GM18519 (cell line): ENCODE measurements around the gene ARSK.

Experiments used
- ATAC-seq: cut with Tn5 transposase; IDR thresholded peaks from one replicate; pipeline ENCODE4 v1.9.1; 2021; ENCODE audit warnings: mild to moderate bottlenecking, moderate library complexity; ENCODE audit not compliant: unreplicated experiment, low FRiP score

The ARSK gene, protein sequence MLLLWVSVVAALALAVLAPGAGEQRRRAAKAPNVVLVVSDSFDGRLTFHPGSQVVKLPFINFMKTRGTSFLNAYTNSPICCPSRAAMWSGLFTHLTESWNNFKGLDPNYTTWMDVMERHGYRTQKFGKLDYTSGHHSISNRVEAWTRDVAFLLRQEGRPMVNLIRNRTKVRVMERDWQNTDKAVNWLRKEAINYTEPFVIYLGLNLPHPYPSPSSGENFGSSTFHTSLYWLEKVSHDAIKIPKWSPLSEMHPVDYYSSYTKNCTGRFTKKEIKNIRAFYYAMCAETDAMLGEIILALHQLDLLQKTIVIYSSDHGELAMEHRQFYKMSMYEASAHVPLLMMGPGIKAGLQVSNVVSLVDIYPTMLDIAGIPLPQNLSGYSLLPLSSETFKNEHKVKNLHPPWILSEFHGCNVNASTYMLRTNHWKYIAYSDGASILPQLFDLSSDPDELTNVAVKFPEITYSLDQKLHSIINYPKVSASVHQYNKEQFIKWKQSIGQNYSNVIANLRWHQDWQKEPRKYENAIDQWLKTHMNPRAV

DNA sequence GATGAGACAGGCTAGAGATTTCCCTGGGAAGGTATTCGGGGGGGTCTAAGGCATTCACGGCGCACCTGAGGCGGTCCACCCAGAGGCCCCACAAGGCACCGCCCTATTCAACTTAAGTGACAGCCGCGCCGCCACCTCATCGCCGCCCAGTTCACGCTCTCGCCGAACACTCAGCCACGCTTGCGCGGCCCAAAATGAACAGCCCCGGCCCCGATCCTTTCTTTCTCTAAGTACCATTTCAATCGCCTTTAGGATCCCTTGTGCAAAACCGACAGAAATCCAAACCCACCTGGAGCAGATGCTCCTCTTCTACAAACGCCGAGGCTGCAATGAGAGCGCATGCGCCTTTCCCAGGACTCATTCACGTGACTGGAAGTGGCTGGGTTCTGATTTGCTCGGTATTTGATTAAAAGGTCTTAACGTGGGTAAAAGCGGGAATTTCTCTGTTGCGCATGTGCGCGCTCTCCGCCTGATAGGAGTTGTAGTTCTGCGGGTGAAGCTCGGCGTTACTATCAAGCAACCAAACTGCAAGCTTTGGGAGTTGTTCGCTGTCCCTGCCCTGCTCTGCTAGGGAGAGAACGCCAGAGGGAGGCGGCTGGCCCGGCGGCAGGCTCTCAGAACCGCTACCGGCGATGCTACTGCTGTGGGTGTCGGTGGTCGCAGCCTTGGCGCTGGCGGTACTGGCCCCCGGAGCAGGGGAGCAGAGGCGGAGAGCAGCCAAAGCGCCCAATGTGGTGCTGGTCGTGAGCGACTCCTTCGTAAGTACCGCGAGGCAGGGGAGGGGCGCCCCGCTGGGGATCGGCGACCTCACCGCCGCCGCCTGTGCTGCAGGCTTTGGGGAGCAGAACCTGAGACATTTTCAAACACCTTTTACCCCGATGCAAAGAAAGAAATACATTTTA, at the start of gene ARSK, which contains the start of gene SKIC3:
Gene ARSK, plus strand, starts transcription at position 455 of the 902 bp plus-strand sequence. Its CDS starts 178 bp downstream, at position 633.
Gene SKIC3, minus strand, starts transcription at position 331 of the 902 bp plus-strand sequence. CDS start 7,827 bp downstream, outside the sequence.
- peak; percentile 79 for ATAC-seq

DNA sequence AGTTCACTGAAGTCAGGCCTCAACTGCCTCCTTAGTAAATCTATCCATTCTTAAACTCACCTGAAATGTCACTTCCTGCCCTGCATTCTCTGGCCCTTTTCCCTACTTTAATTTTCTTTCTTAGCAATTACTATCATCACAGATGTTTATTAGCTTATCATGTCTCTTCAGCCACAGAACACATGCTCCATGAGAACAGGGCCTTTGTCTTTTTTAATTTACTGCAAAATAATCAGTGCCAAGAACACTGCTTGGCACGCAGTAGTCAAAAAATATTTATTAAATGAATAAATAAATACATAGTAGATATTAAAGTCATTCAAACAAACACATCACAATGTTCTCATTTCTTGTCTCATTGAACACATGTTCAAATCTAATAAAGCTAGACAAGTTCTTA, 46.4 kb upstream of the ARSK start:
- ATAC-seq, result no peak

DNA sequence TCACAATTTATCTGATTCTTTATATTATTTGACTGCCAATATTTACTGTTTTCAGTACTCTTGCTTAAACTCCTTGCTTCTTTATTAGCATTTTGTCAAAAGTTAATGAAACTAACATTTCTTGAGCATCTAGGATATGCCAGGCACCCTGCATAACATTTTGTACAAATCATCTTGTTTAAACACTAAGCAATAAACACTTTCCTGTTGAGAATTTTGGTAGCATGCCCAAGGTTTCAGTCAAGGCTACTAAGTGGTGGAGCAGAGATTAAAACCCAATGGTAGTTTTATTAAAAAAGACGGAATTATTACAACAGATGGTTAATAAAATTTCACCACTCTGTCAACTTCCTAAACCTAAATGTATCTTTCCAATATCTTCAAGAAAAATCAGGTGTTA, 43.3 kb upstream of the ARSK start:
- no peak for ATAC-seq

DNA sequence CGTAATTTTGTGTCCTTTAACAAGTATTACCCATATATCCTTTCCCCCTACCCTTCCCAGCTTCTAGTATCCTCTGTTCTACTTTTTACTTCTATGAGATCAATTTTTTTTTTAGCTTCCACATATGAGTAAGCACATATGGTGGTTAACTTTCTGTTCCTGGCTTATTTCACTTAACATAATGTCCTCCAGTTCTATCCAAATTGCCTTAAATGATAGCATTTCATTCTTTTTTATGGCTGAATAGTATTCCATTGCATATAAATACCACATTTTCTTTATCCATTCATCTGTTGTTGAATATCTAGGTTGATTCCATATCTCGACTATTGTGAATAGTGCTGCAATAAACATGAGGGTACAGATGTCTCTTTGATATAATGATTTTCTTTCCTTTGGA, 36.5 kb upstream of the ARSK start:
- no peak for ATAC-seq

DNA sequence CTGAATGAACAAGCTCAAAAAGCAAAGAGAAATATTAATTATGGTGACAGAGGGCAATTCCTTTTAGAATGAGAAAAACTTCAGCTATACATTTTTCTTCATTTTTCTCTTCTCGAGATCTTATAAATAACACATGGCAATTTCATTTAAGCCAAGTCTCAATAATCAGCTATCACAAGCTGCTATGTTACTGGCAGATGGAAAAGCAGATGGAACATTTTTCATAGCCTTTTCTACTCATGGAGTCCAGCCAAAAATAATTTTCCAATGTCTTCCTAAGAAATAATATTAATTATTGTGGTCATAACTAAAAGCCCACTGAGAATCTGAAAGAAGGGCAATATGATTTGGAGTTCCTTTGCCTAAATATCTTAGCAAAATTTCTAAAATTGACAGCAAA, 35.8 kb upstream of the ARSK start:
- no peak for ATAC-seq

DNA sequence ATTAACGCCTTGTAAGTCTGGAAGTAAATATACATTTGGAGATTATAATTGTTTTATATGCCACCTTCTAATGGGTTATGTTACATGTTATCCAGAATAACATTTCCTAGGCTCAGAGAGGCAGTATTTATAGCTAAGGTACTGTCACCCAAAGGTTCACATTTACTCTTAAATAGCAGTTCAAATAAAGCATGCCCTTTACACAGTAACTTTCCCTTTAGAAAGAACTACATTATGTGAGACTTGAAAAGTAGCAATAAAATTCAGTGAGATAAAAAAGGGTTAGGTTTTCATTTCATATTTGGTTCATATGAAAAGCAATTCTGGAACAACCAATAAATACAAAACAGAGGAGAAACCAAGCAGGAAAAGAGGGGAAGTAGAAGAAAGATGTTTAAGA, 35.2 kb upstream of the ARSK start:
- no peak for ATAC-seq

DNA sequence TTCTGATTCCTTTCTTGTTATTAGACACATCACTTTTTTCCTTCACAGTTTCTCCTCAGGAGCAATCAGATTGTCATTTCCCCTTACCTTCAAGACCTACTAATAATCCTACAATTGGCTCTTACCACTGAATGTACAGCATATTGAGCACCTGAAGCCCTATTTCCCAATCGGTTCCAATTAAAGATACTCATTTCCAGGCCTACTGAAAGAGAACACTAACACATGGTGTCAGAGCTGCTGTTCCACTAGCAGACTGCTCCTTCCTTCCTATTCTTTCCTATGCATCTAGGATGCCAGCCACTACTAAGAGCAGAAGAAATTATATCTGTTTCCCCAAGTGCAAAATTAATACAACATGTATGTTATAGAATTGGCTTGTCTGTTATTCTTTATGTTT, 34.7 kb upstream of the ARSK start:
- no peak for ATAC-seq

DNA sequence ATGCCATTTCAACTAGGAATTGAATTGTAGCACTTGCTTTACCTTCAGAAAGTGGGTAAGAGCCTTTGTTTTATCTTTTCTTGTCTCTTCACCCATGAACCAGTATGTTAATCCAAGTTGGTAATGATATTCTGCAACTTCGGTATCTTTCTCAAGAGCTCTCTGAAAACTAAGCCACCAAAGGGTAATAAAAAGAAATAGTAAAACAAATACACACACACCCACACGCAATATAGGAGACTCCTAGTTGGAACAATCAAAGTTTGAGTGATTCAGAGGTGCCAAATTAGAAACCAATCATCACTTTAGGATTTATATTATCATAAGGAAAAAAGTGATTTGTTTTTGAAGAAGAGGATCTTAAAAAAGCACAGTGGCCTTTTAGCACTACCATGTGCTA, 30.5 kb upstream of the ARSK start:
- no peak for ATAC-seq

DNA sequence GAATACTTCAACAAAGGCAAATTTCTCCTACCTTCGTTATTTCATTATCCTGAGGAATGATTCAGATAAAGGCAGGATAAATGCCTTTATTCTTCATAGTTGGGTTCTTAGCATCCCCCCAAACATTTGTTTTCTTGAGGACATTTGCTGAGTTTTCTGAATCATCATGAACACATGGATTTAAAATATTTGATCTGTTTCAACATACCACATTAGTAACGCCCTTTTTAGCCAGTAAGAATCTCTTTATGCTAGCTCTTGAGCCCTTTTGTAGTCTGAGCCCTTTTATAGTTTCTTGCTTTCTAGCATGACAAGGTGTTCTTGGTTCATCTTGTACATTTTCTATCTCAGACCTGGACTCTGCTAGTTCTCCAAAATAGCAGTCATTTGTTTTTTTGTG, 28.0 kb upstream of the ARSK start:
- no peak for ATAC-seq

DNA sequence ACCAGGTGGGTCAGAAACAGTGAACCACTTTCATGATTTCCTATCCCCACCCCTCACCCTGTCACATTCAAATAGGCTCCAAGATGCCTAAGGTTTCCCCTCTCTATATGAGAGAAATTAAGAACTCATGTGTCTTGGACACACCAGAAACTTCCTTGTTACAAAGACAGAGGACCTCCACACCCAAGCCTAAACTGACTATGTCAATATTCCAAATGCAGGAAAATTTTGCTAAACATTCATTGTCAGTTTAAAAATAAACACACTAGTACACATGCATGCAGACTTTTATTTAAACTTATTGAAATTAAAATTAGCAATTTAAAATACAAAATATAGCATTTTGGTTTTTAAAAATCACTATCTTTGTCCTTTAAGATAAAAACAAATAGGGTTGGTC, 26.3 kb upstream of the ARSK start:
- no peak for ATAC-seq

DNA sequence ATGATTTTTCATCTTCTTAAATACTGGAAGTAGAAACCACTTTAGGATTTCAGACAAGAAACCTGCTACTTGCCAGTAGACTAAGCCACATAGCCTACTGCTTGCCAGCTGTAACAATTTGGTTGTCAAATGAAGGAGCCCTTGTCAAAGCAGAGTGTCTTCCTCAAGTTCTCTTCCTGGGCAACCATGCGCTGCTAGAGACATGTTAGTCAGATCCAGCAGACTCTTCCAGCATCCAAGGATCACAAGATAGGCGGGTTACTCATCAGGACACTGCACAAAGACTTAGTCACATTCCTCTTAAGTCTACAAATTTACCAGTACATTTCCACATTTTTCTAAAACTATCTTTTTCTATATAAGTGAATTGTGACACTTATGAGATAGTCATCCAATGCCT, 24.5 kb upstream of the ARSK start:
- ATAC-seq, result no peak

DNA sequence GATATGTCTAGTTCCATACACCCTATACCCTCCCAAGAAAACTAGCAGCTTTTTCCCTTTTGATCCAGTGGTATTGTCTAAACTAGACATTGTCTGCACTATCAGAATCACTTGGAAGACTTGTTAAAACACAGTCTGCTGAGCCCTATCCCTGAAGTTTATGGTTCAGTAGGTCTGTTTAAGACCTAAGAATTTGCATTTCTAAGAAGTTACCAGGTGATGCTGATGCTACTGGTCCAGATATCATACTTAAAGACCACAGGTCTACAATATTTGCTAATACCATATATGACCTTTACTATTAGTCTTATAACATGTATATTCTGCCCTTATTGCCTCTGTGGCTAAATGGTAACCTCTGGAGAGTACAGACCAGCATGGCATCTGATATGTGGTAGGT, 23.4 kb upstream of the ARSK start:
- no peak for ATAC-seq

DNA sequence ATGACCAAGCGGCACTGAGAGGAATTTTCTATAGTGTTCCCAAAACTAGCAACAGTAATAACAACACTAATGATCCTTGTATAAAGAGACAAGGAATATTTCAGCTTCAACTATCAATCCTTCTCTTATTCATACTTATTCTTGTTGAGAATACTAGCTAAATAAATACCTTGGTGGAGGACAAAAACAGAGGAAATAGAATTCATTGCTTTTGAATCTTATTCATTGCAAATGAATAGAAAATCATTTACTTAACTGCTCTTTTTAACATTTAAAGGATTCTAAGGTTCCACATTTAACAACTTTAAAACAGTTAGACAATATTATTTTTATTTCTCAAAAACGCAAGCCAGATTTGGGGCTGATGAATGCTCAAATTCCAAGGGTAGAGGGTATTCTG, 22.5 kb upstream of the ARSK start:
- no peak for ATAC-seq

DNA sequence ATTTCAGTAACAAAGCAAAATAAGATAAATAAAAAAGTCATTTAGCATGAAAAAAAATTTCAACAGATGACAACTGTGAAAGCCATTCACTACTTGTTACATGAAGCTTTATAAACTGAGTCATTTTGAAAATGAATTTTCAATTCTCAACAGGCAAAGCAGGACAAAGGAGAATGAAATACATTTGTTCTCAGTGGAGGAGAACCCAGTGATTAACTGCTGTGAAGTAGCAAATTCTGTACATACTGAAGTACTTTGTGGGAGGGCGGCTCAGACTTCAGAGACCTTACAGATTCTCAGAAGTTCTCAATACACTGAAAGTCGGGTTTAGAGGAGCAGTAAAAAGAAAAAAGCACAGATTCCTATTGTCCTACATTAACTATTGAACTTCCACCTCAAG, 21.8 kb upstream of the ARSK start:
- ATAC-seq, result no peak

DNA sequence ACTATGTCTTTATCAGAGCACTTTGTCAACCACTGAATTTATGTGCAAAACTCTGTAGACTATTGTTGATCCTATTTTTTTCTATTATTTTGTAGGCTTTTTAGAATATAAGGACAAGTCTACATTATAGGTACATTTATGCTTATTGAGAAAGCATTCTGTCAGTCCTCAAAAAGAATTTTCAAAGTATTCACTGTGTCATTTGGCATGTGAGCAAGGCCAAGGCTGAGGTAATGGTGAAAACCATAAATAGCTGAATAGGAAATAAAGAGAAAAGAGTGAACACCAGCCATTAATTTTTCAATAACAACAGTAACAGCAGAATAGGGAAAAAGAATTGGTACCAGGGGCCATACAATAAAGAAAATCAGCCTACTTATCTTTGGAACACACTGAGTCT, 21.1 kb upstream of the ARSK start:
- ATAC-seq, result no peak

DNA sequence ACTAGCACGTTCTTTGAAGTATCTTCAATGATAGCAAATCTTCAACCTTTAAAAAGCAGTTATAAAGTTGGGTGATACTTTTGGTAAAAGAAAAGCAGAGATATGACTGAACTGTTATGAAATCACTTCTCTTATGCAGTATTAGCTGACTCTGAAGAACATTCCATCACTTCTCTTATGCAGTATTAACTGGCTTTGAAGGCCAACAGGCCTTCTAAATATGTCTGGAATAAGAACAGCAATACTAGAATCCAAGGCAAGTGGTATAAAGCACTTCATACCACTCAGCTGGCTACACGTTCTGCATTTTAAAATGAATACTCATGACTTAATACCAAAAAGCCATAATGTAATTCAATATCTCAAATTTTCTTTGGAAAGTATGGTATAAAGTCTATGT, 17.4 kb upstream of the ARSK start:
- no peak for ATAC-seq

DNA sequence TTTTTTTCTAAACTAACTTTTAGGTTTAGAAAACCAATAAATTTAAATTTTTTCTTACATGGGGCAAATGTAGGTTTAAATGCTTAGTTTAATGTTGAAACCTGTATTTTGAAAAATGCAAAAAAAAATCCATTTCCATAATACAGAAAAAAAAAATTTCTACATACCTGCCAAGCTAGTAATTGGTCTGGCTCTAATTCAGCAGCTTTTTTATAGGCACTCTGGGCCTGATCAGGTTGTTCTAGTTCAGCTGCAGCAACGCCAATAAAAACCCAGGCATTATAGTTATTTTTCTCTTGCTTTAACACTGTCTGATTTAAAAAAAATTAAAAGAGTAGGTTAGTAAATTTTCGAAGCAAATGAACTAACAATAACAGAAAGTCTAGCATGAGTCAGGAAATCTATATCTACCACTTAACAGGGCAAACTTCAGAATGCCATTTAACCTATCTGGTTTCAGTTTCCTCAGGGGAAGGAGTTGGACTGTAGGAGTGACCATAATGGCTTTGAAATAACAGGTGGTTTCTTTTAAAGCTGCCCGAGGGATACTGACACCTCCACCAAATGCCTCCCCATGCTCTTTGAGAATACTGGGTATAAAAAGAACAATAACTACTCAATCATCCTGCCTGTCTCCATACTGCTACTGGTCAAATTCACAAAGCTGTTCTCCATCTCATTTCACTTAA, 11.7 kb upstream of the ARSK start:
- no peak for ATAC-seq

DNA sequence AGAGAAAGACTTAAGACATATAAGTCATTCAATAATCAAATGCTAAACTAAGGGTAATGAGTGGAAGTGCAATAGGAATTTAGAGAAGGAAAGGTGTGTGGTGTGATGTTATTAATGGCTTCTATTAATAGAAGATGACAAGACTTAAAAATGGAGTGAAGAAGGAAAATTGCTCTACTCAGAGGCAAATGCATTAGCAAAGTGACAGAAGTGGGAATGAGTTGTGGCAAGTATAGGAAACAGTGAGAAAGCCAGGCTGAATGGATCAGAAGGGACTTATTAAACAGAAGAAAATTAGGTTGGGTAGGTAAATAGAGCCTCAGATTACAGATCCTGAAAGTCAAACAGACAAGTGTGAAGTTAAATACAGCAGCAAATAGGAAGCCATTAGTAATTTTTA, 5.9 kb upstream of the ARSK start:
- no peak for ATAC-seq

DNA sequence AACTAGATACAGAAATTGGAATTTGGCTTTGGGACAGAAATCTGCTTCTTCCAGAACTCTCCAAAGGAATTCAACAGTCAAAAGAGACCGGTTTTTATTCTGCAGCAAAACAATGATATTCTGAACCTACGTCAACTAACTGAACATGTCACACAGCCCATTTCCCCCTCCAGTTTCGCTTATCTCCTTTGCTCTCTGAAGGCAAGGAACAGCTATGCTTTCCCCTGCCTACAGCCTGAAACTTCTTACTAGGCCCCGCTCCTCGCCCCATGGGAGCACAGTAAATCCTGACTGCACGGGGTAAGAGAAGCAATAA, 612 bp upstream of the ARSK start:
- peak; percentile 10 for ATAC-seq

DNA sequence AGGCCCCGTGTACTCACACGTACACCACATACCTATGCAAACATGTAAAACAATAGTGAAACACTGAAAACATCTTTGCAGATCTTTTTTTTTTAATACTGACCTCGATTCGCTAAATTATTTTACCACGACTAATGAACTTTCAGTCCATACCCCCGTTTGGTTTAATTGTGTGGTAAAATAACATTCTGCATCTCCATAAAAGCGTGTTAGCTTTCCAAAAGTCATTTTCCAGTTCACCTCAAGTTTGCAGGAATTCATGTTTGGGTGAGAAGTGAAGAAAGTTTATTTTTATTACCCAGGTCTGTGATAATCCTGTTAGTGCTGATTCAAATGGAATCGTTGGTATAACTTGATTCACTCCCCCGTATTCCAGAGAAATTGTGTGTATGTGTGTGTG, 652 bp downstream of the ARSK start:
- ATAC-seq, result no peak

DNA sequence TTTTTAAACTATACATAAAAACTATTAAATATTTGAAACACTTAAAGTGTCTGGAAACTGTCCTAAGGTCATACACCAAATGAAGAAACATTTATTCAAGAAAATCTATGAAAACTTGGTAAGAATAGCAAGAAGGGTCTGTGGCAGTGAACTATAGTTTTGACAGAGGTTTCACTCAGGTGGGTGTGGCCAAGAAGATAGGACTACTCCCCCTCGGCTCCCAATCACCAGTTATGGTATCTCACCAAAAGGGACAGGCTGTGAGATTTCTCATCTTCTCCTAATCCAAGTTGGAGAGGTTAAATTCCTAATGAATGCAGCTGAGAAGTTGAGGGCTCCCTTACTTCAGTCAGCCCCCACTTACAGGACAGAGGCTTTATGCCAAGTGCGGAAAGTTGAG, 2.9 kb downstream of the ARSK start:
- ATAC-seq, result no peak
